ENCODE measurements around the gene MAMDC2.

DNA sequence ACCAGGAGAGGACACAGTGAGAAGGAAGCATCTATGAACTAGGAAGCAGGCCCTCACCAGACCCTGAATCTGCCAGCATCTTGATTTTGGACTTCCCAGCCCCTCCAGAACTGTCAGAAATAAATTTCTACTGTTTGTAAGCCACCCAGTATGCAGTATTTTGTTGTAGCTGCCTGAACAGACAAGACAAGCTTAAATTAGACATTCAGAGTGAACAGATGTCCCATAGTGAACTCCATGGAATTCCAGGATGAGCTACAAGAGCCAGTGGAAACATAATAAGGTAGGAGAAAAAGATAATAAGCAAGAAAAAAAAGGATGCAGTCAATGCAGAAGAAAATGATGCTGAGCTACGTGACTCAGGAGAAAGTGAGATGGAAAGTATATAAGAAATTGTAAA lies 47.8 kb upstream of the MAMDC2 start:
- no peak for TF ChIP-seq POLR2A (IDR thresholded peaks at IDR 0.05; ENCODE audit: extremely low read depth, insufficient read length)
- TF ChIP-seq, protein P1, sequence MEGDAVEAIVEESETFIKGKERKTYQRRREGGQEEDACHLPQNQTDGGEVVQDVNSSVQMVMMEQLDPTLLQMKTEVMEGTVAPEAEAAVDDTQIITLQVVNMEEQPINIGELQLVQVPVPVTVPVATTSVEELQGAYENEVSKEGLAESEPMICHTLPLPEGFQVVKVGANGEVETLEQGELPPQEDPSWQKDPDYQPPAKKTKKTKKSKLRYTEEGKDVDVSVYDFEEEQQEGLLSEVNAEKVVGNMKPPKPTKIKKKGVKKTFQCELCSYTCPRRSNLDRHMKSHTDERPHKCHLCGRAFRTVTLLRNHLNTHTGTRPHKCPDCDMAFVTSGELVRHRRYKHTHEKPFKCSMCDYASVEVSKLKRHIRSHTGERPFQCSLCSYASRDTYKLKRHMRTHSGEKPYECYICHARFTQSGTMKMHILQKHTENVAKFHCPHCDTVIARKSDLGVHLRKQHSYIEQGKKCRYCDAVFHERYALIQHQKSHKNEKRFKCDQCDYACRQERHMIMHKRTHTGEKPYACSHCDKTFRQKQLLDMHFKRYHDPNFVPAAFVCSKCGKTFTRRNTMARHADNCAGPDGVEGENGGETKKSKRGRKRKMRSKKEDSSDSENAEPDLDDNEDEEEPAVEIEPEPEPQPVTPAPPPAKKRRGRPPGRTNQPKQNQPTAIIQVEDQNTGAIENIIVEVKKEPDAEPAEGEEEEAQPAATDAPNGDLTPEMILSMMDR (IDR thresholded peaks at IDR 0.05; ENCODE audit: low read depth, low read length): no peak
- TF ChIP-seq, protein P2, sequence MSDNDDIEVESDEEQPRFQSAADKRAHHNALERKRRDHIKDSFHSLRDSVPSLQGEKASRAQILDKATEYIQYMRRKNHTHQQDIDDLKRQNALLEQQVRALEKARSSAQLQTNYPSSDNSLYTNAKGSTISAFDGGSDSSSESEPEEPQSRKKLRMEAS (IDR thresholded peaks at IDR 0.05; ENCODE audit: low read depth, low read length): no peak

Measured in NB4 (cell line).